Cerebellar cortex (tissue), 1 donor: ENCODE results near the gene OR9A4.
"Not testable (repeated sequence)": the region's sequence is repeated elsewhere in the genome, so short reads cannot be mapped to it uniquely, and the experiment has no call there.

ENCODE experiments used
- DNase-seq: peaks from one replicate; pipeline ENCODE4 v3.0.0-alpha.2; 2015; ENCODE audit warnings: low spot score

OR9A4 gene, protein sequence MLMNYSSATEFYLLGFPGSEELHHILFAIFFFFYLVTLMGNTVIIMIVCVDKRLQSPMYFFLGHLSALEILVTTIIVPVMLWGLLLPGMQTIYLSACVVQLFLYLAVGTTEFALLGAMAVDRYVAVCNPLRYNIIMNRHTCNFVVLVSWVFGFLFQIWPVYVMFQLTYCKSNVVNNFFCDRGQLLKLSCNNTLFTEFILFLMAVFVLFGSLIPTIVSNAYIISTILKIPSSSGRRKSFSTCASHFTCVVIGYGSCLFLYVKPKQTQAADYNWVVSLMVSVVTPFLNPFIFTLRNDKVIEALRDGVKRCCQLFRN

DNA sequence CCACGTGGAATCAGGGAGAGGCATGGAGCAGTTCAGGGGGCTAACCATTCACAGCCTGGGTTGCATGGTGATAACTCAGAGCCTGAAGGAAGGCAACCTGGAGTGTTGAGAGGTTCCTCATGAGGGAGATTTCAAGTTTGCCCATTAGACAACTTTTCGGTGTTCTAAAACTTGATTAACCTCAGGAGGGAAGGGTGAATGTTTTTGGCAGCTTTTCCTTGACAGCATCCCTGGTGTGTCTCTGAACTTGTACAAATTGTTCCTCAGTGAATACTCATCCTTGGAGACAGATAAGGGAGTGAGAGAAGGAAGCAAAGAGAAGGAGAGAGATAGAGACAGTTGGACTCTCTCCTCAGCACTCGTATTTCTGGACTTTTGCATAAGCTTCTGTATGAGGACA lies at the start of gene OR9A4:
TSS of gene OR9A4 (plus strand) at position 301 of the 400 bp plus-strand sequence. CDS start 2,477 bp downstream, outside the sequence.
- DNase-seq = no peak

DNA sequence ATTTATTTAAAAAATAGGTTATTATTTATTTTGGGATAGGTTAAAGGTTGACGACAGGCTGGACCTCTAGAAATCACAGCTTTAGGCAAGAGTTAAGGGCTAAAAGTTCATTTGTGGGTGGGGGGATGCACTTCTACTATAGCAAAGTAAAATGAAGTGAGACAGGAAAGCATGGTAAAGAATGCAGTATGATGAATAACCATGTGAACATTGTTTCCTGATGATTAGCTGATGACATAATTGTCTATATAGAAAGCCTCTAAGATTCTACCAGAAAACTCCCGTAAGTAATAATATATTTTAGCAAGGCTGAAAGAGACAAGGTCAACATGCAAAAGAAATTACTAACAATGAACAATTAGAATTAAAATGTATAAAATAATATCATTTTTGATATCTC lies 49.2 kb upstream of the OR9A4 start:
- DNase-seq = no peak

DNA sequence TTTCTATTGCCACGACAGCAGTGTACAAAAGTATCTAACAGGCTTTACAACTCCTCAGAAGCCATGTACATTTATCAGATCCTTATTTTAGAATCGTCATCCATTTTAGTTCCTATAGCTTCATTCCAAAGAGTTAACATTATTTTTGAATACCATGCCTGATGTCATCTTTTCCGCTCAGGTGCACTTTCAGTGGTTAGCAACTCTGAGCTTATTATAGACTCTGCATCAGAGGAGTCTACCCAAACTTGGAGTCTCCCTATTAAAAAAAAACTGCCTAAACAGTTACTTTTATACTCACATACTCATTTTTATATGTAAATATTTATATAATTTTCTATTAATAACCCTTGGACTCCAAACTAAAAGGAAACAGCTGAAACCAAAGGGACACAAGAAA lies 43.3 kb upstream of the OR9A4 start:
- no peak for DNase-seq

DNA sequence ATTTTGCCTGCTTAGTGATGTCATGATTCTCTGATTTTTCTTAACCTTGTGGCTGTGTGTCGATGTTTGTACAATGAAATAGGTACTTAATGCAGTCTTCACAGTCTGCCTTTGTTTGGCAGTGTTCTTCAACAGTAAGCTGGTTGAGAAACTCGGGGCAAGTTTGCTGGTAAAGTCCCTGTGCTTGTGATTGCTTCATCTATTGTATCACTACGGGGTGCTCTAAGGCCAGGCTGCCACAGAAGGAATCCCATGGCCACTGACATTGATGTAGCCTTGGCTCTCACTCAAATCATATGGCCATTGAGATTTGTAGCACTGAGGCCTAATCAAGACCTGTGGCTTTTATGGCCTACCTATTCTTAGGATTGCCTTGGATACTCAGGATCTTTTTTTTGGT lies 41.4 kb upstream of the OR9A4 start:
- no peak for DNase-seq

DNA sequence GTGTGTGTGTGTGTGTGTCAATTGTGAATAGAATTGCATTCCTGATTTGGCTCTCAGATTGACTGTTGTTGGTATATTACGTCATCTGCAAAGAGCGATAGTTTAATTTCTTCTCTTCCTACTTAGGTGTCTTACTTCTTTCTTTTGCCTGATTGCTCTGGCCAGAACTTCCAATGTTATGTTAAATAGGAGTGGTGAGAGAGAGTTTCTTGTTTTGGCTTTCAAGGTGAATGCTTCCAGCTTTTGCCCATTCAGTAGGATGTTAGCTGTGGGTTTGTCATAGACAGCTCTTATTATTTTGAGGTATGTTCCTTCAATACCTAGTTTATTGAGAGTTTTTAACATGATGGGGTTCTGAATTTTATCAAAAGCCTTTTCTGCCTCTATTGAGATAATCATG lies 40.7 kb upstream of the OR9A4 start:
- DNase-seq = no peak

DNA sequence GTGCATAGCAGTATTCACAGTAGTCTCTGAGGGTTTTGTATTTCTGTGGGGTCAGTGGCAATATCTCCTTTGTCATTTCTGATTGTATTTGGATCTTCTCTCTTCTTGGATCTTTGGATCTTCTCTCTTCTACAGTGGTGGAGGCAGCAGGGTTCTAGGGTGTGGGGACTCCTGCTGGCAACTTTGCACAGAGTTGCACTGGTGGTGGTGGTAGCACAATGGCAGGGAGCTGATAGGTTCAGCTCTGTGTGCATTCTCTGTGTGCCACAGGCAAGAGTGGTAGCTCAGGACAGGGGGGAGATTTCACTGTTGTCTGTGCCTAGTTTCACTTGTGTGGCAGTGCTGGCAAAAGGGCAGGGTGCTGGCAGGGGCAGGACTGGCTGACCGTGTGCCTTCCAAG lies 39.8 kb upstream of the OR9A4 start:
- DNase-seq = no peak

DNA sequence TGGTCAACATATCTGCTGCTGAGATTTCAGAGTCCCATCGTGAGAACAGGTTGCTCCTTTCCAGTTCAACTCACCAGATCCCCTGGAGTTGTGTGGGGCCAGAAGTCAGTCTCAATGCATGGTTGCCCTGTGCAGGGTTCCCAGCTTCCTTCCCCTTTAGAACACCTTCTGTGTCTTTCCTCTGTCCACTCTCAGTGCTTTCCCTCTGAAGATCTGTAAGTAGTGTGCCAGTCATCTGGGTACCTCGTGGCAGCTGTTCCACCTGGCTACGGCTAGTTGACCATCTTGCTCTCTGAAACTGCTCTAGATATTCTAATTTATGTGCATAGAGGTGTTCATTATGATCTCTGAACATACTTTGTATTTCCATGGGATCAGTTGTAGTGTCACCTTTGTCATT lies 38.8 kb upstream of the OR9A4 start:
- no peak for DNase-seq

DNA sequence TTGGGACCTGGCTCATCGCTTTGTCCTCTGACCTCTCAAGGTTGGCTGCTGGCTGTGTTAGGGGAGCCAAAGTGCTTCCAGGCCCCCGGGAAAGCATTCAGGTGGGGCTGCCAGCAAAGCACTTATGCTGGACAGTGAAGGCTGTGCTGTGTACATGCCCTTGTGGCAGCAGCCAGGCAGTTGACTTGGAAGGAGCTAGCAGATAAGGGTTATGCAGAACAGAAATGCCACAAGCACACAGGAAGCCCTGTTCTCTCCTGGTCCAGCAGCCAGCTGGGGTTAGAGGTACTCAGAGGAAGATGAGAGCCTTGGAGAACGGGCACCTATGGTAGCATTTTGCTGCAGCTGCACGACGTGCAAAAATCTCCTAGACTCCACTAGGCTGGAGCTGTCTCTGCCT lies 35.2 kb upstream of the OR9A4 start:
- DNase-seq = no peak

DNA sequence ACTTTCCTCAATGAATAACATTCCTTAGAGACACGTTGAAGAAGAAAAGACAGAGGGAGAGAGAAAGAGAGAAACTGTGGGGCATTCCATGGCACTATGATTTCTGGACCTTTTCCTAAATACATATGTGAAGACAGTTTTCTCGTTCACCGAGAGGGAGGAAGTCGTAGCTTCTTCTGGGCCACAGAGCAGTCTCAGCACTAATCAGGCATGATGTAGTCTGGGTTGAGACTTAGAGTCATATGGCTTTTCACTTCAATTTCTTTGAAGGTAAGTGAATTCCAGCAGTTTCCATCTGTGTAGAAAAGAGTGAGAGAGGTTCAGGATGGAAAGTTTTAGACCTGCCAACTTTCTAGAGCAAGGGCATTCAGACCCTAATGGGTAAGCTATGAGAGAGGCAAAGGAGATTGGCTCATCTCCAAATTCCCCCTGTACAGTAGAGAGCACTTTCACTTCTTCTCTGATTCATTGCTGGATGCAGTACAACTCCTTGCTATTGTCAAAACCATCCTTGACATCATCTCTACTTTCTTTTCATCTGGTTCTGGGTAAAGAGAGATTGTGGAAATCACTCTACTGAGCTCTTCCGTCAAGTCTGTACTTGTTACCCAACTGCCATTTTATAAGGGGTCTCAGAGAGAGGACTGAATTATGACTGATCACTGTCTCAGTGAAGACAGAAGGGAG lies 31.5 kb upstream of the OR9A4 start:
- DNase-seq = no peak

DNA sequence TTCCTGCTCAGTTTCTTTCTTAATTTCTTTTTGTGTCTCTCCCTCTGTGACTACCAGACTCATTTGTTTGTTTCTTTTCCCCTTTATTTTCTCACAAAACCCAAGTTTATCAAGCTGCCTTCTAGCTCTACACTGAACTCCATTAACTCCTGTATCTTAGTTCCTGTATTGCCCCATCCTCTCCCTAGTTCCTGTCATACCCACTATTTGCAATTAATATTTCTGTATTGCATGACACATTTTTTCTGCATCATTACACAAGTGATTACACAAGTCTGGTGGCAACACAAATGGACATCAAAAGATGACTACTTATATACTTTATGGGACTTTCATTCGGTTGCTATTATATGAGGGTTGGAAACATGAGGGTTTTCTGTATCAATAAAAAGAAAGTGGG lies 26.9 kb upstream of the OR9A4 start:
- no peak for DNase-seq

DNA sequence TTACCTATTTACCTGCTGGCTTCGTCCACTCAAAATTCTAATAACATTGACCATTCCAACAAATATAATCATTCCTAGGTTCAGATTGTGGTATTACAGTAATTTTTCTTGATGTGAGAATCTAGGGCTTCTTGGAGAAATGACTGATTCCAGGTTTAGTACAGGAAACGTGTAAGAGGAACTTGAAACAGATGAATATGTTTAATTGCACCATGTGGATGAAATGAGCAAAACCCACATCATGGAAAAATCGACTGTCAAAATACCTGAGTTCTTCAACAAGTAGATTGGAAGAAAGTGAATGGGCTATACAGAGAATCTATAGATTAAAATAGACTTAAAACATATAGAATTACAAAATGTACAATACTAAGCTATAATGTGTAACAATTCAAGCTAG lies 24.9 kb upstream of the OR9A4 start:
- DNase-seq = no peak

DNA sequence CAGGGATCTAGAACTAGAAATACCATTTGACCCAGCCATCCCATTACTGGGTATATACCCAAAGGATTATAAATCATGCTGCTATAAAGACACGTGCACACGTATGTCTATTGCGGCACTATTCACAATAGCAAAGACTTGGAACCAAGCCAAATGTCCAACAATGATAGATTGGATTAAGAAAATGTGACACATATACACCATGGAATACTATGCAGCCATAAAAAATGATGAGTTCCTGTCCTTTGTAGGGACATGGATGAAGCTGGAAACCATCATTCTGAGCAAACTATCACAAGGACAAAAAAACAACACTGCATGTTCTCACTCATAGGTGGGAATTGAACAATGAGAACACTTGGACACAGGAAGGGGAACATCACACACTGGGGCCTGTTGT lies 16.8 kb upstream of the OR9A4 start:
- not testable (repeated sequence) for DNase-seq

DNA sequence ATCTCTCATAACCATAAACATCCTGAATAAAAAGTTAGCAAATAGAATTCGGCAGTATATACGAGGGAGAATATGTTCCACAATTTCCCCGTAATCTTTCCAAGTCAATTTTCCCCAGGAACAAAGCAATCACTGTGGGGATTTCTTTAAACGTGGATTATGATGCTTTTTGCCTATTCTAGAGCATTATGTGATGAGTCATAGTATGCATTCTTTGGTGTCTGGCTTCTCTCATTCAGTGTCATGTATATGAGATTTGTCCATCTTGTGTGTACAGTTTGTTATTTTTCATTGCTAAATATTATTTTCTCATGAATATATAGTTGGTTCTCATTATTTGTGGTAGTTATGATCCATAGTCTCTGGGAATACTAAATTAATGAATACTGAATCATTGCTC lies 9.9 kb upstream of the OR9A4 start:
- no peak for DNase-seq

DNA sequence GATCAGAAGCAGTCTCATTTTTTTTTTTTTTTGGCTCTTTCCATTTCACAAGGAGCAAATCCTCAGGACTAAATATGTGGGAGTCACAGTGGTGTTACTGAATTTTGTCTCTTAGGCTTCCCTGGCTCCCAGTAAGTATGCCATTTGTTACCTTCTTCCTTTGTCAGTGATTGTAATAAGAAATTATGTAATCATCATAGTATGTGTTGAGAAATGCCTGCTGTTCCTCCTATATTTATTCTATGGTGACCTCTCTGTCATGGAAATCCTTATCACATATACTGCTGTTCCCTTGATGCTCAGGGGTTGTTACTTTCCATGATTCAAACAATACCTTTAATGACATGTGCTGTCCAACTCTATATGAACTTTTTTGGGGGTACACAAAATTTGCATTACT lies 4.8 kb upstream of the OR9A4 start:
- DNase-seq = no peak

DNA sequence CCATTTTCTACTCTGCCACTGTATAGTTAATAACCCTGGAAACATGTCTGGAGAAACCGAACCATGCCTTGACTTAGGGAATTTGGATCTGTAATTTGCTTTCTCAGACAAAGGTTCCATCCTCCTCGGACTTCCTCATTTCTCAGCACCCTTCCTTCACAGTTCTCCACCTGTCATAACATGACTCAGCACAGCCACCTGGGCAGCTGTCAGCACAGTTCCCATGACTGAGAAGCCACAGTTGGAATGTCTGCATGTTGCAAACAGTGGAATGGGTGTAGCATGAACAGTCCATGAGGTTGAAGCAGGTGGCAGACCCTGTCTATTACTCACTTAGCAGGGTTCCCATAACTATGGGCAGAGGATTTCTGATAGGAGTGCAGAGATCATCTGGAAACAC lies 634 bp upstream of the OR9A4 start:
- no peak for DNase-seq

DNA sequence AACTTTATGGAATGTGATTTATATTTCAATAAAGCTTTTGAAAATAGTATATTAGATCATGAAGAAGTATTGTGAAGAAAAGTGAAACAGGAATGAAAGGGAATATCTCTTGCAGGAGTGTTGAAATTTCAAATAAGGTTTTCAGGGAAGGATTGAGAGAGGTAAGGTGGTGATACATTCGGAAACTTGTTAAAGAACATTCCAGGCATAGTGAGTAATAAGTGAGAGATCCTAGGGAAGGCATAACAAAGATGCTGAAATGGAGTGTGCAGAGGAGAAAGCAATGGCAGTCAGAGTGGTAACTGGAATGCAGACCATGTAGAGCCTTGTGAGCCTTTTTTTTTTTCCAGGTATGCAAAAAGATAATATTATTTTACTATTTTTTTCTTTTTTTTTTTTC lies 4.1 kb downstream of the OR9A4 start:
- DNase-seq = no peak

DNA sequence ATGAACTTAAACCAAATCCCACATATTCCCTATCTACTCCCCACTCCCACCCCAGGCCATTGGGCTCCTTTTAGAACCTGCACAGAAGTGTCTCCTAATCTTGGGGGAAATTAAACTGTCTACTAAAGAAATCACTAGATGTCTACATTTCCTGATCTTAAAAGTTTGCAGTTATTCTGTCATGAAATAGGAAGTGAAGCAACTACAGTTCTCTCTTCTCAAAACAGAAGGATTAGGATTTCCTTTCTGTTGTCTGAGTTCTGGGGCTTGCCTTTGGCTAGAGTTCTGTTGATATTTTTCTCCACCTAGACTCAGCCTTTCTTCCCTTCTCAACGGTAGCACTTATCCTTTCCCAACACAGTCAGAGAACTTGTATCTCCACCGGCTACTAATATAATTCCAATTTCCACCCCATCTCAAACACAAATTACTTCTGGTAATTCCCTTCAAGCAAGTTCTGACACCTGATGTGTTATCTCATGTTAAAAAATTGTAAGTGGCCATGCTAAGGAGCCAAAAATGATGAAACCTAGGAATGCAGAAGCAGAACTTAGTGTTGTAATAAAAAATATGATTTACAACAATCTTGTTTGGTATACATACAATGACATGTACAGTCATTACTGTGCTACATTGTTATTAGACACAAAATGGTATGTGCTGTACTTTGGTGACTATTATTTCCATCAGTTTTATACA lies 12.1 kb downstream of the OR9A4 start:
- no peak for DNase-seq

DNA sequence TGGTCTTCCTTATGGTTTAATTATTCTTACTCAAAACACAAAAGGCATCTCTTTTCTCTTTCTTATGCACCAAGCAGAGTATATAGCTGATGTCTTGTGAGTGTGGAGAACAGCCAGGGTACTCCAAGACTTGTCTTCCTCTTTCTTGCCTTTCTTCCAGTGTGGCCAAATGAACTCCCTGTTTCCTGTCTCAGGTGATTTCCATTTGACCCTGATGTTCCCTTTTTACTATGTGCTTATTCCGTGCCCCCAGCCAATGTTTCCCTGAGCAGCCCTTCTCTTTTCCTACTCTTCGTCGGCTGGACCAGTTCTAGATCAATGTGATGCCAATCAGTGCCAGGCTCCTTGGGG lies 12.6 kb downstream of the OR9A4 start:
- no peak for DNase-seq

DNA sequence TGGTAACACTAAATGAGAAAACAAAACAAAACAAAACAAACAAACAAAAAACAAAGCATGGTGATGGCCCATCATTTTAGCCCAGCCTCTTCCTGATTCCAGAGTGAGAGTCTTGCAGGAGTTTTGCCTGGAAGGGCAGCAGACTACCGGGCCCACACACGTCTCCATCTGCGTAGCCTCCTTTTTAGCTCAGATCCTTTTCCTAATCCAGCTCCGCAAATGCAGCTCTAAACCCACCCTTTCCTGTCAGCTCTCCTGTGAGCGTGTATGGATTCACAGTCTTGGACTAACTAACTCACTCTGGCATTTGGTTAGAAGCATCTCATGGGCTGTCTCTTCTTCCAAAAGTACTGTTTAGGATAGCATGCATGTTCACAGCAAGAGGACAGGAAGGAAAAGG lies 14.0 kb downstream of the OR9A4 start:
- no peak for DNase-seq

DNA sequence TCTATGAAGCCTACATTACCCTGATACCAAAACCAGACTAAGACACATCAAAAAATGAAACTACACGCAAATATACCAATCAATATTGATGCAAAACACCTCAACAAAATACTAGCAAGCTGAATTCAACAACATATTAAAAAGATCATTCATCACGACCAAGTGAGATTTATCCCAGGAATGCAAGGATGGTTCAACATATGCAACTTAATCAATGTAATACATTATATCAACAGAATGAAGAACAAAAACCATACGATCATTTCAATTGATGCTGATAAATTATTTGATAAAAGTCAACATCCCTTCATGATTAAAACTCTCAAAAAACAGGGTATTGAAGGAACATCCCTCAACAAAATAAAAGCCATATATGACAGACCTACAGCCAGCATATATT lies 24.9 kb downstream of the OR9A4 start:
- no peak for DNase-seq

DNA sequence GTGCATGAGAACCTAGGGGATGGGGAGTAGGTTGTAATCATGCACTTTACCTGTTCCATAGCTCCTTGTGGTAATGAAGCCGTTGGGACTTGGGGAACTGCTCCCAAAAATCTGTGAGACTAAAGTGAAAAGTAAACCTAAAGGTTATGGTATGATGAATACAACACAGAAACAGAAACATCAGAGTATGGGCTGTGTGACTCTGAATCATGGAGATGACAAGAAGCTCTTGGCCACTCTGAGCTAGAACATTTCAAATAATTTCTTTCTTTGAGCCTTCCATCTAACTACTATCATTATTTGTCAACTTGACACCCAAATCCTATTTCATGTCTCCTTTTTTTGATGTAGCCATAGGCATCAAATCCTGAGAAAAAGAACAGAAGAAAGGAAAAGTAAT lies 27.6 kb downstream of the OR9A4 start:
- no peak for DNase-seq

DNA sequence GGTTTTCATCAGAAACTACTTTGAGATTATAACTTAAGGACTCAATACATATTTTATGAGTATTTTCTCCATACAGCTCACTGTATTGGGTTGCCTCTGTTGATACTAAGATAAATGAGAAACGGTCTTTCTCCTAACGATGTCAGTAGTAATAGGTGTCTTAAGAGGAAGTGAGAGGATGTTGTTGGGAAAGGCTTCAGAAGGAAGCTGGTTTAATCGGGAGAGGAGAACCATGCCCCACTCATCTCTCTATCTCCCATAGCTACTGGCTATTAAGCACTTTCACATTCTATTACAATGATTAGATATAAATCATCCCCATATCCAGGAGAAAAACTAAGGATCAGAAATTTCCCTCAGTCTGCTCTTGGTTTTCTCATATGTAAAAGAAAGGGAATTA lies 28.6 kb downstream of the OR9A4 start:
- no peak for DNase-seq

DNA sequence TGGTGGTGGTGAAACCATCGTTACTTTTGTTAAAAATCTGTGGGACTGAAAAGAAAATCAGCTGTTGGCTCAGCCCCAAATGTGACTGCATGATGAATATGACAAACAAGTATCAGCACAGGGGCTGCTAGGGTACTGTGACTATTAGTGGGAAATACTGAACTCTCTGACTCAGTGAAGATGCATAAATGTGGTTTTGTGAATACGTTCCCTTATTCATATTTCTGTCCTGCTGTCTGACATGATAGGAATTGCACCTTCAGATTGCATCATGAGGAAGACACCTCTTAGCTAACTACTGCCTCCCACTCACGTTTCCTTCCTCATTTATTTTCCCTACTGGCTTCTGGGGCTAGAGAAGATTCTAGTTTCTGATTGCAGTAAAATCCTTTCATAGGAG lies 29.2 kb downstream of the OR9A4 start:
- no peak for DNase-seq

DNA sequence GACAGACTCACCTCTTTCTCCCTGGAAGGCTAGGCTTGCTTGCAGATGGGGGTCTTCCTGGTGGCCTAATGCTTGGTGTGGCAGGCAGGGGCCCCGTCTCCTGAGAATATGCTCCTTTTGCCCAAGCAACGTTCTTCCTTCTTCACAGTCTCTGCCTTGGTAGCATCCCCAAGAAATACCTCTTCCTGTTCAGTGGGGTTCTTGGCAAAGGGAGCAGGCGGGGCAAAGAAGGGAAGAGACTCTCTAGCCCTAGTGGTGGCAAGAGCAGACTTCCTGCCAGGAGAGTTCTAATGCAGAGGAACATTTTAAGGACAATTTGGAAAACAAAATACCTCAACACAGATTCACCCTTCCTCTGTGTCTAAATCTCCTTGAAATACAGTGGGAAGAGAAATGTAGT lies 30.6 kb downstream of the OR9A4 start, which contains the start of gene CLEC5A:
TSS of gene CLEC5A (minus strand) at position 179 of the 400 bp plus-strand sequence. CDS start 682 bp downstream, outside the sequence.
- no peak for DNase-seq
